ENCODE measurements around the gene PM20D1.
"Not testable (repeated sequence)": the region's sequence is repeated elsewhere in the genome, so short reads cannot be mapped to it uniquely, and the experiment has no call there.

Gene PM20D1, protein sequence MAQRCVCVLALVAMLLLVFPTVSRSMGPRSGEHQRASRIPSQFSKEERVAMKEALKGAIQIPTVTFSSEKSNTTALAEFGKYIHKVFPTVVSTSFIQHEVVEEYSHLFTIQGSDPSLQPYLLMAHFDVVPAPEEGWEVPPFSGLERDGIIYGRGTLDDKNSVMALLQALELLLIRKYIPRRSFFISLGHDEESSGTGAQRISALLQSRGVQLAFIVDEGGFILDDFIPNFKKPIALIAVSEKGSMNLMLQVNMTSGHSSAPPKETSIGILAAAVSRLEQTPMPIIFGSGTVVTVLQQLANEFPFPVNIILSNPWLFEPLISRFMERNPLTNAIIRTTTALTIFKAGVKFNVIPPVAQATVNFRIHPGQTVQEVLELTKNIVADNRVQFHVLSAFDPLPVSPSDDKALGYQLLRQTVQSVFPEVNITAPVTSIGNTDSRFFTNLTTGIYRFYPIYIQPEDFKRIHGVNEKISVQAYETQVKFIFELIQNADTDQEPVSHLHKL

DNA sequence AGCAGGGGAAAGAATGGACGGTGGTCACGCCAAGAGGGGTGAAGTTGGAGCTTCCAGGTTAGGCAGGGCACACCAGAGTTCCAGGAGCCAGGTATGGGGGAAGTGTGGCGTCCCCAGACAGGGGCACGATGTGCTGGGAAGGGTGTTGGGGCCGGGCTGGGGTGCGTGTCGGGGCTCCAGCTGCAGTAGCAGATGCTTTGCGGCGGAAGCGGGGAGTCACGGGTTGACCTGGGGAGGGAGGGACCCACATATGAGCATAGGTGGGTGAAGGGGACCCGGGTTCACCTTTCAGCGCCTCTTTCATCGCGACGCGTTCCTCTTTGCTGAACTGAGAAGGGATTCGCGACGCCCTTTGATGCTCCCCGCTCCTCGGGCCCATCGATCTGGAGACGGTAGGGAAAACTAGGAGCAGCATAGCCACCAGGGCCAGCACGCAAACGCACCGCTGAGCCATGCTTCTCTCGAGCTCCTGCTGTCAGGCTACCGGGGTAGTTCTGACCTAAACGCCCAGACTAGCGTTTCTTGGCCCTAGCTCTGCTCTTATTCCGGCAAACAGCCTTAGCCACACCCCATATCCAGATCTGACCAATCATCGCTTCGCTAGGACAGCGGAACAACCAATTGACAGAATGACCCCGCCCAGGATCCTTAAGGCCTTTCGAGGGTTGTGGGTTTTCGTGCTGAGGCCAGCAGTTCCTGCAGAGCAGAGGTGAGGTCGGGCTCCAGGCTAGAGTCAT is at the start of gene PM20D1:
PM20D1 (minus strand) TSS at position 514 of the 737 bp plus-strand sequence; CDS start at position 454, 60 bp downstream.
- peak; percentile 76 for DNase-seq (ENCODE audit: low read depth, low spot score)

DNA sequence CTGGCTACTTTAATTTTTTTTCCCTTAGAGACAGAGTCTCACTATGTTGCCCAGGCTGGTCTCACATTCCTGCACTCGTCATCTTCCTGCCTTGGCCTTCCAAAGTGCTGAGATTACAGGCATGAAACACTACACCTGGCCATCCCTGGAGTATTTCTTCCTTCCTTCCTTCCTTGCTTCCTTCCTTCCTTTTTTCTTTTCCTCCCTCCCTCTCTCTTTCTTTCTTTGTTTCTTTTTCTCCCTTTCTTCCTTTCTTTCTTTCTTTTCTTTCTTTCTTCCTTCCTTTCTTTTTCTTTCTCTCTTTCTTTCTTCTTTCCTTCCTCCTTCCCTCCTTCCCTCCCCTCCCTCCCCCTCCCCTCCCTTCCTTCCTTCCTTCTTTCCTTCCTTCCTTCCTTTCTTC is 46.4 kb upstream of the PM20D1 start:
- no peak for DNase-seq (ENCODE audit: low read depth, low spot score)

DNA sequence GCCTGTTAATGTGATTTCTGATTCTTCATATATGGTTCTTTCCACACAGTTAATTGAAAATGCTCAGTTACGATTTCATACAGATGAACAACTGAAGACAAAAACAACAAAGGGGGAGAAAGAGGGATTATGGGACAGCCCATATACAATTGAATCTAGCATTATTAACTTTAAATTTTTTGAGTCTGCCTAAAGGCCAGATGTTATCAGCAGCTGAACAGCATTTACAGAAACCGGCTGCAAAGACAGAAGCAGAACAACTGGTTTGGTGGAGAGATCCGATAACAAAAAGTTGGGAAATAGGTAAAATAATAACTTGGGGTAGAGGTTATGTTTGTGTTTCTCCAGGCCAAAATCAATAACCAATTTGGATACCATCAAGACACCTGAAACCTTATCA is 44.2 kb upstream of the PM20D1 start:
- DNase-seq (ENCODE audit: low read depth, low spot score) = not testable (repeated sequence)

DNA sequence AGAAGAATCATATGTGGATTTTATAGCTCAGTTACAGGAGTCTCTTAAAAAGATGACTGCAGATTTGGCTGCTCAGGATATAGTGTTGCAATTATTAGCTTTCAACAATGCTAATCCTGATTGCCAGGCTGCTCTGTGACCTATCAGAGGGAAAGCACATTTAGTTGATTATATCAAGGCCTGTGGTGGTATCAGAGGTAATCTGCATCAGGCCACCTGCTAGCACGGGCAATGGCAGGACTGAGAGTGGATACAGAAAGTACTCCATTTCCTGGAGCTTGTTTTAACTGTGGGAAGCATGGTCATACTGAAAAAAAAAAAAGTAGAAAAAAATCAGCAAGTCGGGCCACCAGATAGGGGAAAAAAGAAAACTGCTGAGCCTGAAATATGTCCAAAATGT is 42.2 kb upstream of the PM20D1 start:
- not testable (repeated sequence) for DNase-seq (ENCODE audit: low read depth, low spot score)

DNA sequence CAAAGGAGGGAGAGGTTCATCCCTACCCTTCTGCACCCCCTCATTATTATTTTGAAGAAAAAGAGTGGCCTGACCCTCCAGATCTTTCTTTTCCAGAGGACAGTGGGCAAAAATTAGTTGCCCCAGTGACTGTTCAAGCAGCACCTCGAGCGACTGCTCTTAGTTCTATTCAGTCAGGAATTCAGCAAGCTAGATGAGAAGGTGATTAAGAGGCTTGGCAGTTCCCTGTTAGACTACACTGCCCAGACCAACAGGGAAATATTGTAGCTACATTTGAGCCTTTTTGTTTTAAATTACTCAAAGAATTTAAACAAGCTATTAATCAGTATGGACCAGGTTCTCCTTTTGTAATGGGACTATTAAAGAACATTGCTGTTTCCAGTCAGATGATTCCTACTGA is 41.5 kb upstream of the PM20D1 start:
- peak; percentile 59 for DNase-seq (ENCODE audit: low read depth, low spot score)

DNA sequence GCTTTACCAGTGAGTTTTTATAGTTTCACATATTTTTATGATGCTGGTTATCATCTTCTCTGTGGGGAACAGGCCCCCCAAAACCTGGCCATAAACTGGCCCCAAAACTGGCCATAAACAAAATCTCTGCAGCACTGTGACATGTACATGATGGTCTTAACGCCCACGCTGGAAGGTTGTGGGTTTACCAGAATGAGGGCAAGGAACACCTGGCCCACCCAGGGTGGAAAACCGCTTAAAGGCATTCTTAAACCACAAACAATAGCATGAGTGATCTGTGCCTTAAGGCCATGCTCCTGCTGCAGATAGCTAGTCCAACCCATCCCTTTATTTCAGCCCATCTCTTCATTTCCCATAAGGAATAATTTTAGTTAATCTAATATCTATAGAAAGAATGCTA is 40.7 kb upstream of the PM20D1 start:
- not testable (repeated sequence) for DNase-seq (ENCODE audit: low read depth, low spot score)

DNA sequence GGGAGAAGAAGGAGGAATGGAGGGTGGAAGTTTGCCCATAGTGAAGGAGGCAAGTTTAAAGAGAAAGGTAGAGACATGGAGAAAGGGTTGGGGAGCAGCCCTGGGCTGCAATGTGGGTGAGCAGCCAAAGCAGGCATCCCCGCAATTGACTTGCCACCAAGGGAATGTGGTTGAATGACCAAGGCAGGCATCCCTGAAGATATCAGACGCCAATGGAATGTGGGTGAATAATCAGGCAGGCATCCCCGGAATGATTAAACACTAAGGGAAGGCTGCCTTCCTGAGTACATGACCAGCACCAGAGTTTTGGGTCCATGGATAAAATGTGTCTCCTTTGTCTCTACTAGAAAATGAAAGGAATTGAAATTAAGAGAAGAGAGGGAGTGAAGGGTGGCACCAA is 39.8 kb upstream of the PM20D1 start:
- peak; percentile 91 for DNase-seq (ENCODE audit: low read depth, low spot score)

DNA sequence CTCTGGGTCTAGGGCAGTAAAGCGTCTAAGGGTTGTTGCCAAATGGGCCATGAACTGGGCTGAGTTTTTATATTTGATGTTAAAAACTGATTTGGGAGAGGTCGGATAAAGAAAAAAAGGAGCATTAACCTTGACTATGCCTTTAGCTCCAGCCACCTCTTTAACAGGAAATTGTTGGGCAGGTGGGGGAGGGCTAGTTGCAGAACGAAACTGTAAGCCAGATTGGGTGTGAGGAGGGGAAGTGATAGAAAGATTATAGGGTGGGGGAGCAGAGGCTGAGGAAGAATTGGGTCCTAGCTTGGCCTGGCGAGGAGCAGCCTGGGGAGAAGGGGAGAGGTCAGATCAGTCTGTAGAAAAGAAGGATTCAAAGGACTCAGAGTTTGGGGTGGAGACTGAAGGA is 39.1 kb upstream of the PM20D1 start:
- DNase-seq (ENCODE audit: low read depth, low spot score) = not testable (repeated sequence)

DNA sequence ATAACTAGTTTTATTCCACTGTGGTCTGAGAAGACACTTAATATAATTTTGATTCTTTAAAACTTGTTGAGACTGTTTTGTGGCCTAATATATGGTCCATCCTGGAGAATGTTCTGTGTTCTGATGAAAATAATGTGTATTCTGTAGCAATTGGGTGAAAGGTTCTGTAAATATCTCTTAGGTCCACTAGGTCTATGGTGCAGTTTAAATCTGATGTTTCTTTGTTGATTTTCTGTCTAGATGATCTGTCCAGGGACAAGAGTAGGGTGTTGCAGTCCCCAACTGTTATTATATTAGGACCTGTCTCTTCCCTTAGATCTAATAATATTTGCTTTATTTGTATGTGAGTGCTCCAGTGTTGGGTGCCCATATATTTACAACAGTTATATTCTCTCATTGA is 33.9 kb upstream of the PM20D1 start:
- DNase-seq (ENCODE audit: low read depth, low spot score) = no peak

DNA sequence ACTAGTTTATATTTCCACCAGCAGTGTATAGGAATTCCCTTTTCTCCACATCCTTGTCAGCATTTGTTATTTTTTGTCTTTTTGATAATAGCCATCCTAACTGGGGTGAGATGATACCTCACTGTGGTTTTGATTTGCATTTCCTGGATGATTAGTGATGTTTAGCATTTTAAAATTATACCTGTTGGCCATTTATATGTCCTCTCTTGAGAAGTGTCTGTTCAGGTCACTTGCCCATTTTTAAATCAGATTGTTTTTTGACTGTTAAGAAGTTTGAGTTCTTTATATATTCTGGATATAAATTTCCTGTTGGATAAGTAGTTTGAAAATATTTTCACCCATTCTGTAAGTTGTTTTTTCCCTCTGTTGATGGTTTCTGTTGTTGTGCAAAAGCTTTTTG is 31.0 kb upstream of the PM20D1 start:
- DNase-seq (ENCODE audit: low read depth, low spot score) = no peak

DNA sequence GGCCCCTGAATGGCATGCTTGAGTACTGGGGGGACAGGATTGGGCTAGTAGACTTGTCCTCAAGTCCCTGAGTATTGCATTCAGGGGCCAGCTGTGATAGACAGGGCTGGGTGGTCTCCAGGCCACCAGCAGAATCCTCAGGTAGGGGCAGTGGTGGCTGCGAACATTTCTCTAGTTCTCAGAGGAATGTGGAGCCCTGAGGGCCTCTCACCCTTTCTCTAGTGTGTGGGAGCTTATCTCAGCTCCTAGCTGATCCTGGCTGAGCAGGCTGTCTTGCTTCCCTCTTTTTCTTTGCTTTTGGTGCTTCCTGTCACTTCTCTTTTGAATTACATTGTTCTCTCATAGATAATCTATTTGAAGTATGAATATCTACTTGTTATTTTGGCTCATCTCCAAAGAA is 30.0 kb upstream of the PM20D1 start:
- no peak for DNase-seq (ENCODE audit: low read depth, low spot score)

DNA sequence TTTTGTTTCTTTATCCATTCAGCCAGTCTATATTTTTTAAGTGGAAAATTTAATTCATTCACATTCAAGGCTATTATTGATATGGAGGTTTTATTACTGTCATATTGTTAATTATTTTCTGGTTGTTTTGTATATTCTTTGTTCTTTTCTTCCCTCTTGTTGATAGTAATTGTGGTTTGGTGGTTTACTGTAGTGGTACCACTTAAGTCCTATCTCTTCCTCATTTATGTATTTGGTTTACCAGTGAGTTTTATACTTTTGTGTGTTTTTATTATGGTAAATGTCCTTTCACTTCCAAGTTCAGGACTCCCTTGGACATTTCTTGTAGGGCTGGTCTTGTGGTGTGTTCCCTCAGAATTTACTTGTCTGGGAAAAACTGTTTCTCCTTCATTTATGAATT is 28.1 kb upstream of the PM20D1 start:
- no peak for DNase-seq (ENCODE audit: low read depth, low spot score)

DNA sequence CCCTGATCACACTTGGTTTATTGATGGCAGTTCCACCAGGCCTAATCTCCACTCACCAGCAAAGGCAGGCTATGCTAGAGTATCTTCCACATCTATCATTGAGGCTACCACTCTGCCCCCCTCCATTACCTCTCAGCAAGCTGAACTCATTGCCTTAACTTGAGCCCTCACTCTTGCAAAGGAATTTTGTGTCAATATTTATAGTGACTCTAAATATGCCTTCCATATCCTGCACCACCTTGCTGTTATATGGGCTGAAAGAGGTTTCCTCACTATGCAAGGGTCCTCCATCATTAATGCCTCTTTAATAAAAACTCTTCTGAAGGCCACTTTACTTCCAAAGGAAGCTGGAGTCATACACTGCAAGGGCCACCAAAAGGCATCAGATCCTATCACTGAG is 23.2 kb upstream of the PM20D1 start:
- not testable (repeated sequence) for DNase-seq (ENCODE audit: low read depth, low spot score)

DNA sequence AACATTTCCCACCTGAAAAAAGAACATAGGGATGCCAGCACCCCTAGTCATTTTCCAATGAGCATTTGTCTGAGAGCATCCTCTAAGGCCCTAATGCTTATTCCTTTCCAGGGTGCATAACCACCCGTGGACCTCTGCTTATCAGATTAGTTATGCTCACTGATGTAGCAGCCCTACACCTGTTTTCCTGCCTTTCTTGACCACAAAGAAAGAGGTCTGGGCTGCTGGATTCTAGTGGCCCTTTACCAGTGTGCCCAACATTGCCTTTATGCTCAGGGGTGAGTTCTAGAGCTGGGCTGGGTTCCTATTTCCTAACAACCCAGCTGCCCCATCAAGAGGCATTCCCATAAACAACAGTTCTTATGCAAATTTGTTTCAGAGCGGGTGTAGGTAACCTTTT is 20.3 kb upstream of the PM20D1 start:
- no peak for DNase-seq (ENCODE audit: low read depth, low spot score)

DNA sequence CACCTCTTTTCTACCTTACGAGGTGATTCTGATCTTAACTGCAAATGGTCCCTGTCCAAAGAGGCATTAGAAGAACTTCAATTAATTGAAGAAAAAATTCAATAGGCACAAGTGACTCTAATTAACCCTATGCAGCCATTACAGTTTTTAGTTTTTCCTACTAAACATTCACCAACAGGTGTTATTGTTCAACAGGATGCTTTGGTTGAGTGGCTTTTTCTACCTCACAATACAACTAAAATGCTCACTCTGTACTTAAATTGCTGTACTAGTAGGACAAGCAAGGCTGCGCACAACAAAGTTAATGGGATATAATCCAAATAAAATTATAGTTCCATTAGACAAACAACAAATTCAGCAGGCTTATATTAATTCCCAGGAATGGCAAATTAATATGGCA is 11.6 kb upstream of the PM20D1 start:
- DNase-seq (ENCODE audit: low read depth, low spot score) = no peak

DNA sequence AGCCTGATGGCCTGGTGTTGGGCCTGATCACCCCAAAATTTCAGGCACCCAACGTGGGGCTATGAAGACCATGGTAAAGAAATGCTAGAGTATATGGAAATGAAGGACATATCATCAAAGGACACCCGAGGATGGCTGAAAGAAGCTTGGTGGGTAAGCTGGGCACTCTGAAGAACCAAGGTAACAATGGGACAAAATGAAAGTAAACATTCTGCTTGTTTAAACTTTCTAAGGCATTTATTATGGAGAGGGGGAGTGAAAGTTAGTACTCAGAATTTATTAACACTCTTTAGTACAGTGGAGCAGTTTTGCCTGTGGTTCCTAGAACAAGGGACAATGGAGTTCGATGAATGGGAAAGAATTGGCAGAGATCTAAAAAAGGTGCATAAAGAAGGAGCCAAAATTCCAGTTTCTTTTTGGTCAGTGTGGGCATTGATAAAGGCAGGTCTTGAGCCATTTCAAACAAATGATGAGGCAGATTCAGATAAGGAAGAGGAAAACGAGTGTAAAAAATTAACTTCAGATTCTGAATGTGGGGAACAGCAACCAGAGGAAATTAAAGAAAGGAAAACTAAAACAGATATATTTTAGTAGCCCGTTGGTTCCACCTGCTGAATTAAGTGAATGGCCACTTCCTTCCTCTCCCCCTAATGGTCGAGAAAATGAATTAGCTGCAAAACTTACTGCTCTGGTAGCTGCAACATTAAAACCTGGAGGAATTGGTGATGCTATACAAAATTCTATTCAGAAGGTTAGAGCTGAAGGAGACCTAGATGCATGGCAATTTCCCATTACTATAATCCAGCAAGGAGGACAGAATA is 8.4 kb upstream of the PM20D1 start:
- no peak for DNase-seq (ENCODE audit: low read depth, low spot score)

DNA sequence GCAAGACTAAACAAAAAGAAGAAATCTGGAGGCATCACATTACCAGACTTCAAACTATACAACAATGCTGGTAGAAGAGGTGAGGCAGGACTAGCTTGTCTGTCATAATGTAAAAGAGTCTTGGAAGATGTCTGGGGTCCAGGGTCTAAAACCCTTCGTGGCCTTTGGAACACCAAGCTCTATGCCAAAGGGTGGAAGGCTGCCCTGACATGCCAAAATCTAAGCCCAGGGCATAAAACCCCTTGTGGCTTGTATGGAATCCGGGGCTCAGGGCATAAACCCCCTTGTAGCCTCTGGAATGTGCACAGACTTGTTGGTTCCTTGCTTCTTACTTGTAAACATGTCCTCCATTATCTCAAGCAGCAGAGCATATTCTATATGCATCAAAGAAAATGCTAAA is 7.6 kb upstream of the PM20D1 start:
- DNase-seq (ENCODE audit: low read depth, low spot score) = not testable (repeated sequence)

DNA sequence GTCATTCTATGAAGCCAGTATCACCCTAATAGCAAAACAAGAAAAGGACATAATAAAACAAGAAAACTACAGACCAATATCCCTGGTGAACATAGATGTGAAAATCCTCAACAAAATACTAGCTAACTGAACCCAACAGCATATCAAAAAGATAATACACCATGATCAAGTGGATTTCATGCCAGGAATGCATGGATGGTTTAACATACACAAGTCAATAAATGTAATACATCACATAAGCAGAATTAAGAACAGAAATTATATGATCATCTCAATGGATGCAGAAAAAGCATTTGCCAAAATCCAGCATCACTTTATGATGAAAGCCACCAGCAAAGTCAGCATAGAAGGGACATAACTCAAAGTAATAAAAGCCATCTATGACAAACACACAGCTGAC is 6.5 kb upstream of the PM20D1 start:
- DNase-seq (ENCODE audit: low read depth, low spot score) = no peak

DNA sequence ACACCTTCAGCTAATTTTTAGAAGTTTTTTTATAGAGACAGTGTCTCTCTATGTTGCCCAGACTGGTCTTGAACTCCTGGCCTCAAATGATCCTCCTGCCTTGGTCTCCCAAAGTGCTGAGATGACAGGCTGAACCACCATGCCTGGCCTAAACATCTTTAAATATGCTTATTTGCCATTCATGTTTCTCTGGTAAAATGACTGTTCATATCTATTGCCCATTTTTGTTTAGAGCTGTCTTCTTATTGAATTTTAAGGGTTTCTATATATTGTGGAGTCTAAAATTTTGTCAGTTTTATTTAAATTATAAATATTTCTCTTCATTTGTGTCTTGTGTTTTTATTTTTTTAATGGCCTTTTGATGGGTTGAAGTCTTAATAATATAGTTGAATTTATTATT is 3.0 kb upstream of the PM20D1 start:
- no peak for DNase-seq (ENCODE audit: low read depth, low spot score)

DNA sequence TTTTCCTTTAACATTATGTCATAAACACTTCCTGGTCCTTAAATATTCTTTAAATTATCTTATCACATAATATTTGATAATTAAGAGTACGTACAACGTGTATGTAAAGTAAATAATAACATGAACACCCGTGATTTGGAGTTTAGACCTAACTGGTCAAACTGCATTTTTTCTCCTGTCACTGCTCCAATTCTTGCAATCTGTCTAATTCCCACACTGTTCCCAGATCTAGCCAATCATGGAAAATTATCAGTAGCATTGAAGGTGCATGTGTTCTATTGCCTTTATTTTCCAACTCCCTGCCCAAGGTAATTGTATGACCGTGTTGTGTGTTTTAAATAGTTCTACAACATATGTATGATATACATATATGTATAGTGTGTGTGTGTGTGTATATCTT is 2.1 kb upstream of the PM20D1 start:
- DNase-seq (ENCODE audit: low read depth, low spot score) = no peak

DNA sequence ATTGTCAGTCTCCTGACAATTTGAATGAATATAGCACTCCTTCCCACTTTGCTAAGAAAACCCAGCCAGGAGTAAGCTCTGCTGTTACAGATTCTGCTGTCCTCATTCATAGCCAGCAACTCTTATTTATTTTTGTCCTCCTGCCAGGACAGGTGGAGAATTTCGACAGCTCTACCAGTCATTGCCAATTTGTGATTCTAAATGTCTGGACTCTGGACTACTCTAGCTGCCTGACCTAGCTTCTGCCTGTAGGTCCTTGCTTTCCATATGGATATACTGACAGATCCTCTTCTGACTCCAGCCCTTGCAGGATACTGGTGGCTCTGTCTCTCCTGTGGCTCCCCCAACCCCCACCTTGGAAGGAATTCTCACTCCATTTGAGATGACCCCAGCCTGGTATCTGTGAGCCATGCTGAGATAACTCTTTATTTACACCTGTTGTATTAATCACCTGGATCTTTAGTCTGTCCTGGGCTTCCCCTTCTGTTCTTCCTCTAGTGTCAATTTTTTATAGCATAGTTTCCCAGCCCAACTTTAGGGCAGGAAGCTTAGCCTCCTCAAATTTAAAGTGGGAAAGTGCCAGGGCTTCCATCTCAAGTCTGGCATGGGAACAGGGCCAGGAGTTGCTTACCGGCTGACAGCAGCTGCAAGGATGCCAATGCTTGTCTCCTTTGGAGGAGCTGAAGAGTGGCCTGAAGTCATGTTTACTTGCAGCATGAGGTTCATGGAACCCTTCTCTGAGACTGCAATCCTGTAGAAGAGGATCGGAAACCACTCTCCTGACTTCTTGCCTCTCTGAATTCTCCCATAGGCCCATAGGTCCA is 6.7 kb downstream of the PM20D1 start:
- DNase-seq (ENCODE audit: low read depth, low spot score) = no peak
